ENCODE data around the gene TNFRSF12A. TPM values are rescaled to one million over a fixed set of nuclear protein-coding genes. Genes with fewer than 3 reads are reported as not detected.
A peak's percentile ranks its signal among the peaks of the same experiment; 100 is the strongest.

Gene TNFRSF12A
- total and polyA plus RNA-seq, 9 of the 15 experiments (the other 6 are each of a cell fraction or from before 2014, with no cell fraction given), result 0.41 to 61.8 (median 26.5) TPM

GRCh38 chr16:3007957-3008689 lies 12.0 kb upstream of the TNFRSF12A start (continued):
- TF ChIP-seq SMAD4 (CRISPR knock-in tag; conservative IDR thresholded peaks at IDR 0.05), result peak; percentile 71; the same call in 1 of the 2 replicates
- no peak for TF ChIP-seq NR4A1 (CRISPR knock-in tag; IDR thresholded peaks at IDR 0.05)
- peak; percentile 48 for TF ChIP-seq NR4A1 (tag; IDR thresholded peaks at IDR 0.05)
- TF ChIP-seq DDX20 (tag; IDR thresholded peaks at IDR 0.05; ENCODE audit: low read depth), result no peak
- no peak for TF ChIP-seq CBX3 (IDR thresholded peaks at IDR 0.05; ENCODE audit: borderline replicate concordance in 1 of 2, low read length in 2 of 2)
- TF ChIP-seq, protein P1, sequence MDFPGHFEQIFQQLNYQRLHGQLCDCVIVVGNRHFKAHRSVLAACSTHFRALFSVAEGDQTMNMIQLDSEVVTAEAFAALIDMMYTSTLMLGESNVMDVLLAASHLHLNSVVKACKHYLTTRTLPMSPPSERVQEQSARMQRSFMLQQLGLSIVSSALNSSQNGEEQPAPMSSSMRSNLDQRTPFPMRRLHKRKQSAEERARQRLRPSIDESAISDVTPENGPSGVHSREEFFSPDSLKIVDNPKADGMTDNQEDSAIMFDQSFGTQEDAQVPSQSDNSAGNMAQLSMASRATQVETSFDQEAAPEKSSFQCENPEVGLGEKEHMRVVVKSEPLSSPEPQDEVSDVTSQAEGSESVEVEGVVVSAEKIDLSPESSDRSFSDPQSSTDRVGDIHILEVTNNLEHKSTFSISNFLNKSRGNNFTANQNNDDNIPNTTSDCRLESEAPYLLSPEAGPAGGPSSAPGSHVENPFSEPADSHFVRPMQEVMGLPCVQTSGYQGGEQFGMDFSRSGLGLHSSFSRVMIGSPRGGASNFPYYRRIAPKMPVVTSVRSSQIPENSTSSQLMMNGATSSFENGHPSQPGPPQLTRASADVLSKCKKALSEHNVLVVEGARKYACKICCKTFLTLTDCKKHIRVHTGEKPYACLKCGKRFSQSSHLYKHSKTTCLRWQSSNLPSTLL (IDR thresholded peaks at IDR 0.05), result 0 out of 2 replicates have a peak, but pooled peaks have one; percentile 35
- TF ChIP-seq, protein P2, sequence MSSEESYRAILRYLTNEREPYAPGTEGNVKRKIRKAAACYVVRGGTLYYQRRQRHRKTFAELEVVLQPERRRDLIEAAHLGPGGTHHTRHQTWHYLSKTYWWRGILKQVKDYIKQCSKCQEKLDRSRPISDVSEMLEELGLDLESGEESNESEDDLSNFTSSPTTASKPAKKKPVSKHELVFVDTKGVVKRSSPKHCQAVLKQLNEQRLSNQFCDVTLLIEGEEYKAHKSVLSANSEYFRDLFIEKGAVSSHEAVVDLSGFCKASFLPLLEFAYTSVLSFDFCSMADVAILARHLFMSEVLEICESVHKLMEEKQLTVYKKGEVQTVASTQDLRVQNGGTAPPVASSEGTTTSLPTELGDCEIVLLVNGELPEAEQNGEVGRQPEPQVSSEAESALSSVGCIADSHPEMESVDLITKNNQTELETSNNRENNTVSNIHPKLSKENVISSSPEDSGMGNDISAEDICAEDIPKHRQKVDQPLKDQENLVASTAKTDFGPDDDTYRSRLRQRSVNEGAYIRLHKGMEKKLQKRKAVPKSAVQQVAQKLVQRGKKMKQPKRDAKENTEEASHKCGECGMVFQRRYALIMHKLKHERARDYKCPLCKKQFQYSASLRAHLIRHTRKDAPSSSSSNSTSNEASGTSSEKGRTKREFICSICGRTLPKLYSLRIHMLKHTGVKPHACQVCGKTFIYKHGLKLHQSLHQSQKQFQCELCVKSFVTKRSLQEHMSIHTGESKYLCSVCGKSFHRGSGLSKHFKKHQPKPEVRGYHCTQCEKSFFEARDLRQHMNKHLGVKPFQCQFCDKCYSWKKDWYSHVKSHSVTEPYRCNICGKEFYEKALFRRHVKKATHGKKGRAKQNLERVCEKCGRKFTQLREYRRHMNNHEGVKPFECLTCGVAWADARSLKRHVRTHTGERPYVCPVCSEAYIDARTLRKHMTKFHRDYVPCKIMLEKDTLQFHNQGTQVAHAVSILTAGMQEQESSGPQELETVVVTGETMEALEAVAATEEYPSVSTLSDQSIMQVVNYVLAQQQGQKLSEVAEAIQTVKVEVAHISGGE (CRISPR knock-in tag; IDR thresholded peaks at IDR 0.05), result peak in 1 of 3 experiments; percentile 92; a peak in 2 of 6 replicates
- no peak for TF ChIP-seq PURB (CRISPR knock-in tag; IDR thresholded peaks at IDR 0.05; ENCODE audit: low read depth)
- peak; percentile 60; the same call in 1 of the 2 replicates for TF ChIP-seq NCOA1 (IDR thresholded peaks at IDR 0.05; ENCODE audit: low read depth)
- TF ChIP-seq STAT5A (IDR thresholded peaks at IDR 0.05; ENCODE audit: borderline replicate concordance, low read length), result no peak
- no peak for TF ChIP-seq ZNF57 (CRISPR knock-in tag; IDR thresholded peaks at IDR 0.05)
- peak; percentile 93 for TF ChIP-seq LEF1 (IDR thresholded peaks at IDR 0.05)
- 0 out of 4 replicates have a peak, but pooled peaks of 1 of the 2 experiments have one; percentile 43 for TF ChIP-seq CSDE1 (IDR thresholded peaks at IDR 0.05)
- TF ChIP-seq PTBP1 (IDR thresholded peaks at IDR 0.05; ENCODE audit: low read depth, low read length), result no peak
- no peak for TF ChIP-seq ZNF23 (CRISPR knock-in tag; IDR thresholded peaks at IDR 0.05)
- TF ChIP-seq POLR2G (IDR thresholded peaks at IDR 0.05; ENCODE audit: low read depth, low read length), result peak; percentile 25; the same call in 1 of the 2 replicates
- no peak for TF ChIP-seq RBM22 (IDR thresholded peaks at IDR 0.05; ENCODE audit: low read depth, low read length, poor library complexity, severe bottlenecking)
- peak; percentile 73 for TF ChIP-seq ESRRA (IDR thresholded peaks at IDR 0.05; ENCODE audit: borderline replicate concordance, low read depth)
- TF ChIP-seq SMAD2 (IDR thresholded peaks at IDR 0.05; ENCODE audit: low read depth, low read length), result no peak
- TF ChIP-seq TRIM24 (IDR thresholded peaks at IDR 0.05), result peak; percentile 54 to 89; a peak in 3 of 4 replicates
- no peak; the same call in 1 of the 2 replicates for TF ChIP-seq KLF13 (tag; IDR thresholded peaks at IDR 0.05; ENCODE audit: borderline replicate concordance, low read depth)
- 0 out of 2 replicates have a peak, but pooled peaks have one; percentile 48 for TF ChIP-seq ELF4 (CRISPR knock-in tag; IDR thresholded peaks at IDR 0.05)
- TF ChIP-seq NFXL1 (CRISPR knock-in tag; IDR thresholded peaks at IDR 0.05), result no peak
- TF ChIP-seq NR2C2 (CRISPR knock-in tag; IDR thresholded peaks at IDR 0.05), result no peak
- no peak for TF ChIP-seq NR2C2 (tag; IDR thresholded peaks at IDR 0.05)

Measured in K562 (cell line).